ENCODE measurements around the gene KRT82. TPM values are rescaled to one million over a fixed set of nuclear protein-coding genes. Genes with fewer than 3 reads are reported as not detected.

The KRT82 gene
- total RNA-seq, 1 experiment from 2014 or later: not detected

DNA sequence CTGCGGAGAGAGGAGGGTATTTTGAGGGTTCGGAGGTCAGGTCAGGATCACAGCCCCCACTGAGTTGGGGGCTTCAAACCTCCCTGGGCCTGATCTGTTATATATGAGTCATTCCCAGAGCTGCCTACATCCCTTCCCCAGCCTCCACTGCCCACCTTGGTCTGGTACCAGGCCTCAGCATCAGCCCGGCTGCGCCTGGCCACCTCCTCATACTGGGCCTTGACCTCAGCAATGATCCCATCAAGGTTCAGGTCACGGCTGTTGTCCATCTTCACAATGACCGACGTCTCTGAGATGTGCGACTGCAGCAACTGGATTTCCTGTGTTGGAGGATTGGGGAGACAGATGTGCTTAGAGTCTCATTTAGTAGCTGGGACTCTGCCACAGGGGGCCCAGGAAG is 24.9 kb downstream of the KRT82 start:
- Histone ChIP-seq H3K27ac (ENCODE audit: insufficient read length, low read depth, low read length) (no peak overlapping the region), H3K56ac (ENCODE audit: insufficient read length, low read depth, low read length) (no peak overlapping the region), H3K9ac (ENCODE audit: extremely low read depth, insufficient read length, low read length) (no peak overlapping the region), H3K14ac (ENCODE audit: insufficient read depth, low read length) (no peak overlapping the region), H3K4me1 (ENCODE audit: insufficient read depth, low read length) (no peaks in the 10 kb centered on the region), H2BK5ac (ENCODE audit: insufficient read length, low read length) (no peak overlapping the region), H3K4ac (ENCODE audit: low read depth, low read length) (no peak overlapping the region), H3K23ac (ENCODE audit: insufficient read length, low read depth, low read length) (no peak overlapping the region), H2BK15ac (ENCODE audit: low read depth, low read length) (no peak overlapping the region), H2BK12ac (ENCODE audit: insufficient read length, low read depth, low read length) (no peak overlapping the region), H2BK120ac (ENCODE audit: low read depth, low read length, poor library complexity, severe bottlenecking) (no peak overlapping the region), H3K9me3 (ENCODE audit: control insufficient read depth, low read depth, low read length) (no peaks in the 10 kb centered on the region), H3K79me2 (ENCODE audit: insufficient read depth, low read length) (no peaks in the 10 kb centered on the region), H3K4me2 (ENCODE audit: insufficient read depth, insufficient read length, low read length) (no peak overlapping the region), H2AK5ac (ENCODE audit: insufficient read length, low read length) (no peak overlapping the region), H4K20me1 (ENCODE audit: control insufficient read depth, insufficient read depth, insufficient read length) (no peaks in the 10 kb centered on the region), H4K91ac (ENCODE audit: insufficient read length, low read depth, low read length) (no peak overlapping the region), H3K18ac (ENCODE audit: insufficient read length, low read depth, low read length) (no peak overlapping the region), H3K23me2 (ENCODE audit: insufficient read length, low read depth, low read length, poor library complexity, severe bottlenecking) (no peaks in the 10 kb centered on the region), H2AFZ (ENCODE audit: low read length) (no peak overlapping the region), H2BK20ac (ENCODE audit: low read depth, low read length, poor library complexity, severe bottlenecking) (no peak overlapping the region), H3T11ph (ENCODE audit: low read length) (no peak overlapping the region), H3K27me3 (ENCODE audit: insufficient read depth, low read length) (no peaks in the 10 kb centered on the region), H4K5ac (ENCODE audit: insufficient read length, low read depth, low read length) (no peak overlapping the region), H4K8ac (replicated peaks; ENCODE audit: insufficient read length, low read depth, low read length) (no peak overlapping the region), H3K79me1 (ENCODE audit: insufficient read depth, low read depth, low read length, poor library complexity, severe bottlenecking) (no peaks in the 10 kb centered on the region)
- H3K4me3 Mint-ChIP-seq: no peak overlapping the region
- H3K9me3 Mint-ChIP-seq: no peaks in the 10 kb centered on the region; a peak in 1 of 5 replicates
- no peak for DNase-seq
- no peaks in the 10 kb centered on the region; a peak in 1 of 7 replicates for H3K36me3 Mint-ChIP-seq (ENCODE audit: insufficient read depth in 1 of 3, low read depth in 3 of 3)
- no peak overlapping the region for H3K27ac Mint-ChIP-seq
- TF ChIP-seq, protein P1, sequence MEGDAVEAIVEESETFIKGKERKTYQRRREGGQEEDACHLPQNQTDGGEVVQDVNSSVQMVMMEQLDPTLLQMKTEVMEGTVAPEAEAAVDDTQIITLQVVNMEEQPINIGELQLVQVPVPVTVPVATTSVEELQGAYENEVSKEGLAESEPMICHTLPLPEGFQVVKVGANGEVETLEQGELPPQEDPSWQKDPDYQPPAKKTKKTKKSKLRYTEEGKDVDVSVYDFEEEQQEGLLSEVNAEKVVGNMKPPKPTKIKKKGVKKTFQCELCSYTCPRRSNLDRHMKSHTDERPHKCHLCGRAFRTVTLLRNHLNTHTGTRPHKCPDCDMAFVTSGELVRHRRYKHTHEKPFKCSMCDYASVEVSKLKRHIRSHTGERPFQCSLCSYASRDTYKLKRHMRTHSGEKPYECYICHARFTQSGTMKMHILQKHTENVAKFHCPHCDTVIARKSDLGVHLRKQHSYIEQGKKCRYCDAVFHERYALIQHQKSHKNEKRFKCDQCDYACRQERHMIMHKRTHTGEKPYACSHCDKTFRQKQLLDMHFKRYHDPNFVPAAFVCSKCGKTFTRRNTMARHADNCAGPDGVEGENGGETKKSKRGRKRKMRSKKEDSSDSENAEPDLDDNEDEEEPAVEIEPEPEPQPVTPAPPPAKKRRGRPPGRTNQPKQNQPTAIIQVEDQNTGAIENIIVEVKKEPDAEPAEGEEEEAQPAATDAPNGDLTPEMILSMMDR (conservative IDR thresholded peaks at IDR 0.05): no peak
- H3K27me3 Mint-ChIP-seq (ENCODE audit: low read depth): peaks cover 19% of the 10 kb centered on the region
- H3K4me1 Mint-ChIP-seq: no peaks in the 10 kb centered on the region
- no CpG with 5 or more reads among the region's 8 CpGs for WGBS (ENCODE audit: extremely low coverage, insufficient read length, low lambda C conversion rate)
